HG02852 (cell line): ENCODE data around the gene MARS1.
A peak's percentile ranks its signal among the peaks of the same experiment; 100 is the strongest.

ENCODE experiments used
- ATAC-seq: cut with Tn5 transposase; IDR thresholded peaks from one replicate; pipeline ENCODE4 v1.9.1; 2021; ENCODE audit warnings: mild to moderate bottlenecking, moderate library complexity; ENCODE audit not compliant: unreplicated experiment

Gene MARS1

GRCh38 chr12:57456737-57457490, 31.0 kb upstream of the MARS1 start:
- no peak for ATAC-seq

- ATAC-seq: no peak
Observed at GRCh38 chr12:57458665-57459054, 29.2 kb upstream of the MARS1 start.

GRCh38 chr12:57459055-57459749, 28.7 kb upstream of the MARS1 start:
- peak; percentile 49 for ATAC-seq

GRCh38 chr12:57459750-57460467, 28.0 kb upstream of the MARS1 start, which contains the start of gene GLI1:
TSS of gene GLI1 (plus strand) at chr12:57459785. CDS start at chr12:57463692, 3,907 bp downstream.
- no peak for ATAC-seq

- ATAC-seq: no peak
Observed at GRCh38 chr12:57460468-57460784, 27.4 kb upstream of the MARS1 start.

- no peak for ATAC-seq
Observed at GRCh38 chr12:57460841-57461275, 27.0 kb upstream of the MARS1 start.

GRCh38 chr12:57461276-57461916, 26.5 kb upstream of the MARS1 start:
- no peak for ATAC-seq

GRCh38 chr12:57461917-57462250, 26.0 kb upstream of the MARS1 start:
- no peak for ATAC-seq

GRCh38 chr12:57462251-57462911, 25.5 kb upstream of the MARS1 start:
- peak; percentile 71 for ATAC-seq

- no peak for ATAC-seq
Observed at GRCh38 chr12:57462912-57463253, 25.0 kb upstream of the MARS1 start.

- no peak for ATAC-seq
Observed at GRCh38 chr12:57464569-57464968, 23.3 kb upstream of the MARS1 start.

- no peak for ATAC-seq
Observed at GRCh38 chr12:57465030-57465746, 22.7 kb upstream of the MARS1 start.

GRCh38 chr12:57465747-57466505, 21.9 kb upstream of the MARS1 start:
- no peak for ATAC-seq

- no peak for ATAC-seq
Observed at GRCh38 chr12:57467212-57467874, 20.5 kb upstream of the MARS1 start.

GRCh38 chr12:57467915-57468314, 20.0 kb upstream of the MARS1 start:
- no peak for ATAC-seq

- ATAC-seq: no peak
Observed at GRCh38 chr12:57469296-57470164, 18.3 kb upstream of the MARS1 start.

- no peak for ATAC-seq
Observed at GRCh38 chr12:57470286-57470969, 17.4 kb upstream of the MARS1 start.
